ENCODE data around the gene TTI1. TPM values are rescaled to one million over a fixed set of nuclear protein-coding genes. Genes with fewer than 3 reads are reported as not detected.

The TTI1 gene
- total RNA-seq, 1 experiment from 2014 or later, result 54.0 TPM

- Mint-ChIP-seq H3K9me3 (ENCODE audit: low read depth, unreplicated experiment) (no peaks in the 10 kb centered on the region), H3K4me1 (ENCODE audit: low read depth, unreplicated experiment) (peaks cover 26% of the 10 kb centered on the region), H3K27ac (ENCODE audit: unreplicated experiment) (no peak overlapping the region), H3K36me3 (ENCODE audit: insufficient read depth, unreplicated experiment) (peaks cover 36% of the 10 kb centered on the region), H3K4me3 (ENCODE audit: low read depth, unreplicated experiment) (no peak overlapping the region), H3K27me3 (ENCODE audit: unreplicated experiment) (no peaks in the 10 kb centered on the region)
- CTCF ChIA-PET, result interaction anchor here (0.6 to 1.9 kb wide), 31 partner anchors 8 to 336 kb away, joined by 3 to 82 read pairs (median 6); partner anchors contain the start of genes TGM2 and TTI1
- no TSS peak for BruUV-seq (replicated peaks)
- intact Hi-C loops (cut with micrococcal nuclease; ENCODE audit: unreplicated experiment), result loop anchor here (1.0 kb wide), 3 partner anchors 16 to 148 kb away; partner anchors contain the start of gene TGM2
- TF ChIP-seq CTCF (IDR thresholded peaks at IDR 0.05; ENCODE audit: unreplicated experiment), result no peak
- DNase-seq, result no peak
Observed at GRCh38 chr20:38072898-38073297, 39.6 kb upstream of the TTI1 start.

- CTCF ChIA-PET, result interaction anchor here (1.2 kb wide), 1 partner anchor 8 kb away, joined by 3 read pairs; no protein-coding TSS in a partner anchor
- Mint-ChIP-seq H3K36me3 (ENCODE audit: insufficient read depth, unreplicated experiment) (peaks cover 24% of the 10 kb centered on the region), H3K27me3 (ENCODE audit: unreplicated experiment) (no peaks in the 10 kb centered on the region), H3K27ac (ENCODE audit: unreplicated experiment) (no peak overlapping the region), H3K4me1 (ENCODE audit: low read depth, unreplicated experiment) (no peaks in the 10 kb centered on the region), H3K9me3 (ENCODE audit: low read depth, unreplicated experiment) (no peaks in the 10 kb centered on the region), H3K4me3 (ENCODE audit: low read depth, unreplicated experiment) (no peak overlapping the region)
- intact Hi-C loops (cut with micrococcal nuclease; ENCODE audit: unreplicated experiment), result no loop called here
- BruUV-seq (replicated peaks), result no TSS peak
- no peak for TF ChIP-seq CTCF (IDR thresholded peaks at IDR 0.05; ENCODE audit: unreplicated experiment)
- DNase-seq, result no peak
Observed at GRCh38 chr20:38067717-38068365, 34.6 kb upstream of the TTI1 start.

- intact Hi-C loops (cut with micrococcal nuclease; ENCODE audit: unreplicated experiment), result no loop called here
- Mint-ChIP-seq H3K4me1 (ENCODE audit: low read depth, unreplicated experiment) (no peaks in the 10 kb centered on the region), H3K27ac (ENCODE audit: unreplicated experiment) (no peak overlapping the region), H3K27me3 (ENCODE audit: unreplicated experiment) (no peaks in the 10 kb centered on the region), H3K36me3 (ENCODE audit: insufficient read depth, unreplicated experiment) (peaks cover 24% of the 10 kb centered on the region), H3K9me3 (ENCODE audit: low read depth, unreplicated experiment) (no peaks in the 10 kb centered on the region), H3K4me3 (ENCODE audit: low read depth, unreplicated experiment) (no peak overlapping the region)
- no peak for DNase-seq
- CTCF ChIA-PET, result interaction anchor here (0.7 to 1.2 kb wide), 2 partner anchors 9 to 10 kb away, joined by 3 read pairs; no protein-coding TSS in a partner anchor
- BruUV-seq (replicated peaks), result no TSS peak
- no peak for TF ChIP-seq CTCF (IDR thresholded peaks at IDR 0.05; ENCODE audit: unreplicated experiment)
Observed at GRCh38 chr20:38066969-38067716, 33.9 kb upstream of the TTI1 start.

GRCh38 chr20:38065764-38066375 is 32.6 kb upstream of the TTI1 start:
- Mint-ChIP-seq H3K36me3 (ENCODE audit: insufficient read depth, unreplicated experiment) (peaks cover 24% of the 10 kb centered on the region), H3K9me3 (ENCODE audit: low read depth, unreplicated experiment) (no peaks in the 10 kb centered on the region), H3K27ac (ENCODE audit: unreplicated experiment) (no peak overlapping the region), H3K4me3 (ENCODE audit: low read depth, unreplicated experiment) (no peak overlapping the region), H3K27me3 (ENCODE audit: unreplicated experiment) (no peaks in the 10 kb centered on the region), H3K4me1 (ENCODE audit: low read depth, unreplicated experiment) (no peaks in the 10 kb centered on the region)
- intact Hi-C loops (cut with micrococcal nuclease; ENCODE audit: unreplicated experiment), result no loop called here
- BruUV-seq (replicated peaks), result no TSS peak
- CTCF ChIA-PET, result interaction anchor here (0.6 to 1.0 kb wide), 3 partner anchors 14 to 1341 kb away, joined by 3 to 5 read pairs (median 3); no protein-coding TSS in a partner anchor
- no peak for DNase-seq
- TF ChIP-seq CTCF (IDR thresholded peaks at IDR 0.05; ENCODE audit: unreplicated experiment), result no peak
